RPMI7951 (cell line): ENCODE data around the gene B3GAT2. TPM values are rescaled to one million over a fixed set of nuclear protein-coding genes. Genes with fewer than 3 reads are reported as not detected.
"Not testable (repeated sequence)": the region's sequence is repeated elsewhere in the genome, so short reads cannot be mapped to it uniquely, and the experiment has no call there.

Source experiments
- DNase-seq: peaks from one replicate; pipeline ENCODE4 v3.0.0-alpha.2; 2012; ENCODE audit warnings: low read depth
- total RNA-seq: library from RNA; depleted of rRNA; stranded (reverse); fragments of >200 nt; shearing (Covaris generic); gene quantifications from 2 replicates; pipeline ENCODE4 v1.2.3, GENCODE V29; 2014; rRNA removed

Gene B3GAT2, protein sequence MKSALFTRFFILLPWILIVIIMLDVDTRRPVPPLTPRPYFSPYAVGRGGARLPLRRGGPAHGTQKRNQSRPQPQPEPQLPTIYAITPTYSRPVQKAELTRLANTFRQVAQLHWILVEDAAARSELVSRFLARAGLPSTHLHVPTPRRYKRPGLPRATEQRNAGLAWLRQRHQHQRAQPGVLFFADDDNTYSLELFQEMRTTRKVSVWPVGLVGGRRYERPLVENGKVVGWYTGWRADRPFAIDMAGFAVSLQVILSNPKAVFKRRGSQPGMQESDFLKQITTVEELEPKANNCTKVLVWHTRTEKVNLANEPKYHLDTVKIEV
- total RNA-seq, result not detected in 2 replicates

DNA sequence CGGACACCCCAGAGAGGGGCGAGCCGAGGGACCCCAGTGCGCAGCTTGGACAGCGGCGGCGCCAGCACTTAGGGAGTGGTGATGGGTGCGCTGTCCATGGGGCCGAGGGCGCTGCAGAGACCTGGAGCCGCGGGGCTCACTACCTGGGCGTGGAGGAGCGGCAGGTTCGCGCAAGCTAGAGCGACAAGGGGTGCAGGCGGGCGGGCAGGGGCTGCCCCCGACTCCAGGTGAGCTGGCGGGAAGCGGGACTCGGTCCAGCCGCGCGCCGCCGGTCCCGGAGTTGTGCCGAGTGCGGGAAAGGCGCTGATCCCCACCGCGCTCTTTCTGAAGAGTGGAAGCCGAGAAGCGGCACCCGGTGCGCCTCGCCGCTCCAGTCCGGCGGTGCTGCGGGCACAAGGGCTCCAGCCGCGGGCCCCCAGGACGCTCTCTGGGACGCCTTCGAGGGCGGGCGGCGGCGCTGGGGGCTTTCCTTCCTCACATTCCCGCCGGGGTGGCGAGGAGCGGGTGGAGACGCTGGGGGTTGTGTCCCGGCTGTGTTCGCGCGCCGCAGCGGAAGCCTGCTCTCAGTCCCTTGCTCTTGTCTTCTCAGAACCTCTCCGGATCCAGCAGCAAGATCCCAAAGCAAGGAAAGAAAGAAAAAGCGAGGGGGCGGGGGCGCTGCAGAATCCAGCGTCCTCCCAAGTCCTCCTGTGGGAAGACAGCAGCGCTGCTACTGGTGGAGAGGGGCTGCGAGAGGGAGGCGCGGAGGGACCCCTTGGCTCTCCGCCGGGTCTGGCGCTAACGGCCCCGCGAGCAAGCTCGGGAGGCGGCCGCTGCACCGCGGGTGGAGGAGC lies at the start of gene B3GAT2:
Gene B3GAT2 (minus strand): TSS at position 610 of the 833 bp plus-strand sequence. CDS start 631 bp downstream, outside the sequence.
- DNase-seq, result no peak

DNA sequence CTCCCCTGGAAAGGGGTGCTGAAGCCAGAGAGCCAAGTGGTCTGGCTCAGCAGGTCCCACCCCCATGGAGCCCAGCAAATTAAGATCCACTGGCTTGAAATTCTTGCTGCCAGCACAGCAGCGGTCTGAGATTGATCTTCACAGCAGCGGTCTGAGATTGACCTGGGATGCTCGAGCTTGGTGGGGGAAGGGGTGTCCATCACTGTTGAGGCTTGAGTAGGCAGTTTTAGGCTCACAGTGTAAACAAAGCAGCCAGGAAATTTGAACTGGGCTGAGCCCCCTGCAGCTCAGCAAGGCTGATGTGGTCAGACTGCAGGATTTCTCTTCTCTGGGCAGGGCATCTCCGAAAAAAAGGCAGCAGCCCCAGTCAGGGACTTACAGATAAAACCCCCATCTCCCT lies 41.3 kb upstream of the B3GAT2 start:
- DNase-seq, result no peak

DNA sequence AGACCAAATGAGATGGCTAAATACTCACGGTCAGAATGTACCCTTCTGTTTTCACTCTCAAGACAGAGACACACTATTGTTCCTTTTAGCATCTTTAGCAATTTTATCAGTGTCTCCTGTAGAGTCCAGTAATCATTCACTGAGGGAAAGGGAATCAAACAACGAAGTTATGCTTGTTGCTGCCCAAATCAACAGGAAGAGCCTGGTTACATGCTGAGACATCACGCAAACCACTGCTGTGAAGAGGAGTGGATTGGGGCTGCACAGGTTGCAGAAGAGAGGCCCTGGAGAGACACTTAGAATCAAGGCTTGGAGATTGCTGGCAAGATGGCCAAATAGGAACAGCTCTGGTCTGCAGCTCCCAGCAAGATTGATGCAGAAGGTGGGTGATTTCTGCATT lies 40.5 kb upstream of the B3GAT2 start:
- DNase-seq, result no peak

DNA sequence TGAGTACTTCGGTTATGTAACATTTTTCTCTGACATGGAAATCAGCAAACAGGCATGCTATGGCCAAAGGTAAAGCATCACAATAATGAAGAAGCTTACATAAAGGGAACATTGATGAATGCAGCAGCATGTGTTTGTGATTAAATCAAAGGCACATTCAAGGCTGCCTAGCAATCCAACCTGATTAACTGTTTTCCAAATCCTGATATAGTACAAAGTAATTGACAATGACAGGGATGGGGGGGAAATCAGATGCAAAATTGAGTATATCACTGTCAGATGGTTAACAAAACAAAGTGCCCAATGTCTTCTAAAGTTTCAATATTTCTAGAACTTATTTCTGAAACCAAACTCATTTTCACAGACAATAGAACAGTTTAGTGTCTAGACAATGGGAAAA lies 39.2 kb upstream of the B3GAT2 start:
- DNase-seq, result no peak

DNA sequence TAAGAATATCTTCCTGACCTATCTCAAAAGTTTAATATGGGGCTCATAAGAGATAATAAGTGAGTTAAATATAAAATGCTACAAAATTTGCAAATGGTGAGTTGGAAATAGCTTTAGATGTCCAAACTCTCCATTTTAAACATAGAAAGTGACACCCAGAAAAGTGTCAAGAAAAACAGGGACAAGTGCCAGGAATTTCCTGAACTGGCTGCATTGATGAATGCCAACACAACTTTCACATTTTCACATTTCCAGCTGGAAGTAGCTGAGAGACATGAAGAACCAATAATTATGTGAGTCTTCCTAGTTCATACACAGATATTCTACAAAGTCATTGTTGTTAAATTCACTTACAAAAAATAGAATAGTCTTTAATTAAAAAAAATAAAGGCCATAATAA lies 38.6 kb upstream of the B3GAT2 start:
- DNase-seq, result no peak

DNA sequence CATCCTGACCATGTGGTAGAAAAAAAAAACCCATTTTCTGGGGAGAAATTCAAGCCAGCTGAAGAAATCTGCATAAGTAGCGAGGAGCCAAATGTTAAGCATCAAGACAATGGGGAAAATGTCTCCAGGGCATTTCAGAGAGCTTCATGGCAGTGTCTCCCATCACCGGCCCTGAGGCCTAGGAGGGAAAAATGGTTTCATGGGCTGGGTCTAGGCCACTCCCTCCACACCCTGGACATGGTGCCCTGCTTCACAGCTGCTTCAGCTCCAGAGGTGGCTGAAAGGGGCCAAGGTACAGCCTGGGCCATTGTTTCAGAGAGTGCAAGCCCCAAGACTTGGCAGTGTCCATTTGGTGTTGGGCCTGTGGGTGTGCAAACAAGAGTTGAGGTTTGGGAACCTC lies 34.4 kb upstream of the B3GAT2 start:
- no peak for DNase-seq

DNA sequence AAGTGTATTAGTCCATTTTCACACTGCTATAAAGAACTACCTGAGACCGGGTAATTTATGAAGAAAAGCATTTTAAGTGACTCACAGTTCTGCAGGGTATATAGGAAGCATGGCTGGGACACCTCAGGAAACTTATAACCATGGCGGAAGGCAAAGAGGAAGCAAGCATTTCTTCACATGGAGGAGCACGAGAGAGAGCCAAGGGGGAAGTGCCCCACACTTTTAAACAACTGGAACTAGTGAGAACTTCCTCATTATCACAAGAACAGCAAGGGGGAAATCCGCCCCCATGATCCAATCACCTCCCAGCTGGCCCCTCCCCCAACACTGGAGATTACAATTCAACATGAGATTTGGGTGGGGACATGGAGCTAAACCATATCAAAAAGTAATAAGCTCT lies 28.3 kb upstream of the B3GAT2 start:
- no peak for DNase-seq

DNA sequence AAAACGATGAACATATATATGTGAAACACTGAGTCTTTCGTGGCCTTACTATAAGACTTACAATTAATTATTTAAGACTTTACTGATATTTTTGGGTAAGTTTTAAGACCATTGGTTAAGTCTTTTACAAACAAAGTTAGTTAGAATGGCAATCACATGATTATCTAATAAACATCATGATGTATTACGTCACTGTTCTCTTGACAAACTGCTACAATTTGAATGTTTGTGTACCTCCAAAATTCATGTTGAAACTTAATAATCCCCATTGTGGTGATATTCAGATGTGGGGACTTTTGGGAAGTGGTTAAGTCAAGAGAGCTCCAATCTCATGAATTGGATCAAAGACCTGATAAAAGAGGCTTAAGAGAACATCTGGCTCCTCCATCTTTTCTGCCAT lies 25.9 kb upstream of the B3GAT2 start:
- DNase-seq, result no peak

DNA sequence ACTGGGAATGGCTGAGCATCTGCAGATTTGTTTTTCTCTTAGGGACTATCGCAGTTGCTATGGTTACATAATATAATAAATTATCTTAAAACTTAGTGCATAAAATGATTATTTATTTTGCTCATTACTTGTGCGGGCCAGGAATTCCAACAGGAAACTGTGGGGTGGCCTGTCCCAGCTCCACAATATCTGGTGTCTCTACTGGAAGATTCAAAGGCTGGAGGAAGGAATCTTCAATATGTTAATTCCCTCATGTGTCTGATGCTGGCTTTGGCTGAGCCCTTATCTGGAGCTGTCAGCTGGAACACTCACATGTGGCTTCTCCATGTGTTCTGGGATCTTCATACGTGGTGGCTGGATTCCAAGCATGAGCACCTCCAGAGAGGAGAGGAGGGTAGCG lies 23.9 kb upstream of the B3GAT2 start:
- no peak for DNase-seq

DNA sequence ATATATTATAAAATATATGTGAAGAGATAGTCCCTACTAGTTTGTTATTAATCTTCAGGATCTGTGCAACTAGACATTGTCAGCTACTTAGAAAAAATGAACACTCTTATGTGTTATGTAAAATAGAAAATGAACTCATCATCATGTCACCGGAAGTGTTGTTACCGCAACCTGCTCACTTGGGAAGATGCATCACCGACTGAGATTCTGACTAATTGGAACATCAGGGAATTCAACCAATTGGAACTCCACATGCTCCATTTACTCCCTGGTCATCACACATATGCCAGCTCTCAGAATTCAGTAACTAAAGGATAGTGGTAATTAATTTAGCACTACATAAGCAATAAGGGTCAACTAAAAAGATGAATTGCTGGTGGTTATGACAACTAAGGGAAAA lies 16.7 kb upstream of the B3GAT2 start:
- DNase-seq, result peak; percentile 72

DNA sequence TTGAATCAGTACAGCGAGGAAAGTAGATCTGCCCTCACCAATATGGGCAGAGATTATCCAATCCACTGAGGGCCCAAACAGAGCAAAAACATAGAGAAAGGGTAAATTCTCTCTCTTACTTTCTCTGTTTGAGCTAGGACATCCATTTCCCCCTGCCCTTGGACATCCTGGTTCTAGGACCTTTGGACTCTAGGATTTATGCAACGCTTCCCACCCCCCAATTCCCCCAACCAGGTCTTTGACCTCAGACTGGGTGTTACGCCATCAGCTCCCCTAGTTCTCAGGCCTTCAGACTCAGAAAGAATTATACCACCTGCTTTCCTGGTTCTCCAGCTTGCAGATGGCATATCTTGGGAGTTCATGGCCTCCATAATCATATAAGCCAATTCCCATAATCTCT lies 10.2 kb upstream of the B3GAT2 start:
- no peak for DNase-seq

DNA sequence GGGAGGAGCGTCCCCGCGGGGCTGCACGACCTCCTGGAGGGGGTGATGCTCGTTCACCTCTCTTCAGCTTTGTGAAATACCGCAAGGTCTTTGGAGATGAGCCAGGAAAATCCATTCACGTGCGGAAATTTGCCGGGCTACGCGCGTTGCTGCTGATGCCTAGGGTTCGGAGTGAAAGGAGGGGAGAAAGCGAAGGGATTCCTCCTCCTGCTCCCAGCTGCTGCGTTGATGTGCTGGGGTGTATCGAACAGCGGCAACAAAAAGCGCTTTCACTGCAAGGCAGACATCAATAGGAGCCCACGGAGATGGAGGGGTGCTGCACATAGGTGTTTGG lies 391 bp upstream of the B3GAT2 start:
- no peak for DNase-seq

DNA sequence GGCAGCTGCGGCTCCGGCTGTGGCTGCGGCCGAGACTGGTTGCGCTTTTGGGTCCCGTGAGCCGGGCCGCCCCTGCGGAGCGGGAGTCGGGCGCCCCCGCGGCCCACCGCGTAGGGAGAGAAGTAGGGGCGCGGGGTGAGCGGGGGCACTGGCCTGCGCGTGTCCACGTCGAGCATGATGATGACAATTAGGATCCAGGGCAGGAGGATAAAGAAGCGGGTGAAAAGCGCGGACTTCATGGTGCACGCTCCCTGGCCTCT lies 739 bp downstream of the B3GAT2 start:
- no peak for DNase-seq

DNA sequence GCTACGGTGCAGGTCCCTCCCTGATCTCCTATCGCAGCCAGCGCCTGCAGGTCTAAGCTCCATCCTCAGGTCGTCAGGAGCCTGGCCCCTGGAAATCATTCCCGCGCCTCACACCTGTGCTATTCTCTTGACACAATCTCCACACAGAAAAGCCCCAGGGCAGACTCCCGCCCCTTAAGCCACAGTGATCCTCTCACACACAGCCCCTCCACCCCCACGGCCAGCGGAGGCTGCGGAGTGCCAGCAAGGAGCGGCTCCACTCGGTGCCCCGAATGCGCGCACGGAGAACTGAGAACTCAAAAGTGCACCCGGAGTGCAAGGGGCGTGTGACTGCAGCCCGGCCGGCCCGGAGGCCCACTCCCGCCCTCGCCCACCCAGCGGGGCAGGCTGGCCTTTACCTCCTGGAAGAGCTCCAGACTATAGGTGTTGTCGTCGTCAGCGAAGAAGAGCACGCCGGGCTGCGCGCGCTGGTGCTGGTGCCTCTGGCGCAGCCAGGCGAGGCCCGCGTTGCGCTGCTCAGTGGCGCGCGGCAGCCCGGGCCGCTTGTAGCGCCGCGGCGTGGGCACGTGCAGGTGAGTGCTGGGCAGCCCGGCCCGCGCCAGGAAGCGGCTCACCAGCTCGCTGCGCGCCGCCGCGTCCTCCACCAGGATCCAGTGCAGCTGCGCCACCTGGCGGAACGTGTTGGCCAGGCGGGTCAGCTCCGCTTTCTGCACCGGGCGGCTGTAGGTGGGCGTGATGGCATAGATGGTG lies 1.2 kb downstream of the B3GAT2 start:
- DNase-seq, result peak; percentile 60

DNA sequence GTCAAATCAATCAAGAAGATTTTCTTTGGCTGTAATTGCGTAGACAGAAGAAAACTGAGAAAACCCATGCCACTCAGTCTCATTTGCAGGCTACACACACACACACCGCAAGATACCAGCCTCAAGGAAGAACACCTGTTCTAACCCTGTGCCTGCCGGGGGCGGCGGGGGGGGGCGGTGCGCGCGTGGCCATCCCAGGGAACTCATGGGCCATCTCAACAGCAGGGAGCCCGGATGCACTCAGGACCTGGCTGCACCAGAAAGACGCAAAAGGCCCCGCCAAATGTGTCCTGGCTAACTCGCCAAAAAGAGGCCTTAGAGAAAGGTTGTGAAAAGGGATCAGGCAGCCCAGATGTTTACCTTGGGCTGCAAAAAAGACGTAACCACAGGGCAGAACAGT lies 2.1 kb downstream of the B3GAT2 start:
- no peak for DNase-seq

DNA sequence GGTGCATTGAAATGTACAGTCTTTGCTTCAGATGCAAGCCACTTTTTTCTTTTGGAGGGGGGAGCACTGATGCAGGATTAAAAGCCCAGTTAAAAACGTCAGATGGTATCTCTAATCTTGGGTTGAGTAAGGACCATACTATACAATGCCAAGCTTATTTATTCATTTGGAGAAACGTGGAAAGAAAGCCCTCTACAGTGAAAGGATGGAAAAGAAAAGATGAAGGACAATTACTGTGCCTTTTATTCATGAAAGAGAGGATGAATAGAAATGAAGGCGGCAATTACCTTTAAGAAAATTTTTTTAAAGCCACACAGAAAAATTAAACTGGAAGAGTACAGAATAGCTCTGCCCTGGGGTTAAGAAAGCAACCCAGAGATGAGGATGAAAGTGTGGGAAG lies 2.7 kb downstream of the B3GAT2 start:
- DNase-seq, result no peak

DNA sequence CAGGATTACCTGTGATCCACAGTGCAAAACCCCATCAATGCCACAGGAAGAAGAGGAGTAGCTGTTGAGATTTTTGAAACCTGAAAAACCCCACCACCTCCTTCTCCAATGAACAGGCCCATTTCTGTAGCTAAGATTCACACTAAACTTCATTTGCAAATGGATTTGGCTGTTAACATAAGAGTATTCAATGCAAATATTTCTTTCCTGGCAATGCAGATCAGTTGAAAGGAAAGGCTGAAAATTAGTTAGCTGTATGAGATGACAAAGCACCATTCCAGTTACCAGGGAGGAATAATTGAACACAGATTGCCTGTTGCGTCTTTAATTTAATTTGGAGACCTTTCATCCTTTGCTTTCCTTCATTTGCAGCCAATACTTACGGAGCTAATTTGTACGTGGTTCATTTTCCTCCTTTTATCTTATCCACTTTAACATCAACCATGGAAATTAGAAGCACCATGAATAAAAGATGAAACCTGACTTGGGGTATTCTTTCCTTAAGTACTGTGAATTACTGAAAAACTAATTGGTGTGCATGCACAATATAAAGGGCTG lies 4.2 kb downstream of the B3GAT2 start:
- DNase-seq, result no peak

DNA sequence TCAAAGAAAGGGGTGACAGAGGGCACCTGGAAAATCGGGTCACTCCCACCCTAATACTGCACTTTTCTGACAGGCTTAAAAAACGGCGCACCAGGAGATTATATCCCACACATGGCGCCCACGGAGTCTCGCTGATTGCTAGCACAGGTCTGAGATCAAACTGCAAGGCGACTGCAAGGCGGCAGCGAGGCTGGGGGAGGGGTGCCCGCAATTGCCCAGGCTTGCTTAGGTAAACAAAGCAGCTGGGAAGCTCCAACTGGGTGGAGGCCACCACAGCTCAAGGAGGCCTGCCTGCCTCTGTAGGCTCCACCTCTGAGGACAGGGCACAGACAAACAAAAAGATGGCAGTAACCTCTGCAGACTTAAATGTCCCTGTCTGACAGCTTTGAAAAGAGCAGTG lies 12.5 kb downstream of the B3GAT2 start:
- DNase-seq, result not testable (repeated sequence)

DNA sequence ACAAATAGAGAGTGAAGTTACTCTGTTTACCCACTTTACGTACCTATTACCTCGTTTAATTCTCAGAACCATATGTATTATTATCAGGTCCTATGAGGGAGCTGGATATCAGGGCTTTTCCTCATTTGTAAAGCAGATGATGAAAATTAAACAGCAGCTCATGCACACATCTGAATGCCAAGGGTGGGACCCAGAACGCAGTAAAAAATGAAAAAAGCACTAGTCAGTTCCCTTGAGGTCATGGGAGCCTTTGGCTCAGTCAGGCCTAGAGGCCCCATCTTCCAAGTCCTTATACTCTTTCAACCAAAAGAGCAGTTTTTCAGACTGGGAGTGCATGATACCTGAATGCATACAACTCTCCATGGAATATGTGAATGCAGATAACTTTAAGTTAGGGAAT lies 23.0 kb downstream of the B3GAT2 start:
- DNase-seq, result no peak

DNA sequence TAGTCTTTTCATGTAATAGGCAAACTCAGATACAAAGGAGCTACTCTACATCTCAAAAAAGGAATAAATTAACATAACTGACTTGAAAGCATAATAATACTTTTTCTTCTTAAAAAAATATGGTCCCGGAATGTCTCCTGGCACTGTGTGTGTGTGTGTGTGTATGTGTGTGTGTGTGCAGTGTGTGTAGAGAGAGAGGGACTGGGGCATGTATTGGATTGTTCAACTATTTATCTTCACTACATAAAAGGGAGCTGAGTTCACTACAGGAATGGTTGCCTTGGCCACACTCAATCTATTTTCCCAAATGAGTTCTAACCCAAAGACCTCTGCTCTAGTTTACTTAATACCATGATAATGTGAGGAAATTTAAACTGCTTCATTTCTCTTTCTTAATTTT lies 51.1 kb downstream of the B3GAT2 start:
- no peak for DNase-seq

DNA sequence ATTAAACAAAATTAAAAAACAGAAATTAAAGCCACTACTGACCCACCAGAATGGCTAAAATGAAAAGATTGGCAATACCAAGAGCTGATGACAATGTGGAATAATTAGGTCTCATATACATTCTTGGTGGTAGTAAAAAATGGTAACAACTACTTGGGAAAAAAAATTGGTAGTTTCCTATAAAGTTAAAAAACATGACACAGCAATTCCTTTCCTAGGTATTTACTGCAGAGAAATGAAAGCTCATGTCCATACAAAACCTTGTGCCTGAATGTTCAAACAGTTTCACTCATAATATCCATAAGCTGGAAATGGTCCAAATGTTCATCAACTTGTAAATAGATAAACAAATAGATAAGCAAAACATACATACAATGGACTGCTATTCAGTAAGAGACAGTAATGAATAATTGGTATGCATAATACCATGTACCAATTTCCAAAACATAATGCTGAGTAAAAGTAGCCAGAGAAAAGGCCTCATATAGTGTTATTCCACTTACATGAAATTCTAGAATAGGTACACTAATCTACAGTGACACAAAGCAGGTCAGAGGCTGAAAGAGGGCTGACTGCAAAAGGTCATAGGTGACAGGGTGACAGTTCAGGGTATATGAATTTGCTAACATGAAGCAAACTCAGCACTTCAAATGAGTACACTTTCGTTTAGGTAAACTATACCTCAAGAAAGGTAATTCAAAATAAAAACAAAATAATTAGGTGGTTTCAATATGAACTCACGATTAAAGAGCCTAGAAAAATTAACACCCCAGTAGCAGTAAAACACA lies 53.0 kb downstream of the B3GAT2 start:
- DNase-seq, result no peak

DNA sequence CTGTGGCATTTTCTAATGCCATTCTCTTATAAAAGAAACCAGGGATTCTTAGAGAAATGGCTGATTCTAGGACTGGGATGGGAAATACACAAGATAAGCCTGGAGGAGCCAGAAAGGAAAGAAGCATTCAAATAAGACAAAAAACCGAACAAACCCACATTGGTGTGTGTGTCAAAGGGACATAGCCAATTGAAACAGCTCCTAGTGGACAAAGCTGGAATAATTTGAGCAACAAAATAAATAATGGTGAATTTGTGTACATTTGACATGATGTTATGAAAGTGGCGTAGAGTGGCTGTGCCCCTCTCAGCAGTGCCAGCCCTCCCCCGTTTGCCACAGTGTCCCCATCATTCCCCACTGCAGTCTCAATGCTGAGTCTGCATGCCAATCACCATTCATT lies 55.5 kb downstream of the B3GAT2 start:
- peak; percentile 8 for DNase-seq
